HepG2 (cell line): Measurements from ENCODE around the gene H2AZ2. TPM values are rescaled to one million over a fixed set of nuclear protein-coding genes. Genes with fewer than 3 reads are reported as not detected.

ENCODE experiments used
- ASH2L ChIP-seq: fragments of 300-600, 200-600 bp; sonication (generic); IDR thresholded peaks from 2 replicates; pipeline ENCODE4 v1.7.0; 2017; ENCODE audit warnings: low read depth, mild to moderate bottlenecking, moderate library complexity, mixed read lengths, low read length; ENCODE audit not compliant: insufficient read length
- ZNF609 ChIP-seq: sonication (generic); formaldehyde crosslinking; IDR thresholded peaks from 2 replicates; pipeline ENCODE4 v1.4.0; 2020; ENCODE audit warnings: mild to moderate bottlenecking, missing genetic modification reagents, borderline replicate concordance
- polyA plus RNA-seq, 8 experiments: library from polyadenylated mRNA; depleted of rRNA in 3 of 8; stranded (reverse) in 7 of 8; unstranded in 1 of 8; fragments of >200 nt; fragmentation: Illumina TruSeq in 4 of 8; extraction: Trizol in 4 of 8; gene quantifications; 2 replicates each; pipeline versions ENCODE4 v1.2.1 to v1.2.3, GENCODE V29; 2011 to 2016; ENCODE audit warnings: low read depth in 4 of 8, missing spikeins in 1 of 8, mixed read lengths in 1 of 8; ENCODE audit not compliant: insufficient read depth in 1 of 8
- total RNA-seq, 5 experiments: library from RNA; depleted of rRNA; stranded (reverse); fragments of >200 nt; fragmentation: Illumina TruSeq; extraction: Trizol; gene quantifications; 2 replicates each; pipeline ENCODE4 v1.2.3, GENCODE V29; 2016; ENCODE audit warnings: low read depth in 1 of 5
- TF ChIP-seq, protein P1 (sequence below): sonication (generic); formaldehyde crosslinking; IDR thresholded peaks from 2 replicates; pipeline ENCODE4 v1.4.0; 2020; ENCODE audit warnings: missing genetic modification reagents
- TF ChIP-seq, protein P2 (sequence below): sonication (generic); formaldehyde crosslinking; IDR thresholded peaks from 2 replicates; pipeline ENCODE4 v1.4.0; 2020; ENCODE audit warnings: mild to moderate bottlenecking, missing genetic modification reagents
- TF ChIP-seq, protein P3 (sequence below): IDR thresholded peaks from 2 replicates; pipeline ENCODE4 v1.6.1; 2016

H2AZ2 gene
- total and polyA plus RNA-seq, 2 of the 13 experiments (the other 11 are each of a cell fraction or from before 2014, with no cell fraction given): 121 to 223 TPM

DNA sequence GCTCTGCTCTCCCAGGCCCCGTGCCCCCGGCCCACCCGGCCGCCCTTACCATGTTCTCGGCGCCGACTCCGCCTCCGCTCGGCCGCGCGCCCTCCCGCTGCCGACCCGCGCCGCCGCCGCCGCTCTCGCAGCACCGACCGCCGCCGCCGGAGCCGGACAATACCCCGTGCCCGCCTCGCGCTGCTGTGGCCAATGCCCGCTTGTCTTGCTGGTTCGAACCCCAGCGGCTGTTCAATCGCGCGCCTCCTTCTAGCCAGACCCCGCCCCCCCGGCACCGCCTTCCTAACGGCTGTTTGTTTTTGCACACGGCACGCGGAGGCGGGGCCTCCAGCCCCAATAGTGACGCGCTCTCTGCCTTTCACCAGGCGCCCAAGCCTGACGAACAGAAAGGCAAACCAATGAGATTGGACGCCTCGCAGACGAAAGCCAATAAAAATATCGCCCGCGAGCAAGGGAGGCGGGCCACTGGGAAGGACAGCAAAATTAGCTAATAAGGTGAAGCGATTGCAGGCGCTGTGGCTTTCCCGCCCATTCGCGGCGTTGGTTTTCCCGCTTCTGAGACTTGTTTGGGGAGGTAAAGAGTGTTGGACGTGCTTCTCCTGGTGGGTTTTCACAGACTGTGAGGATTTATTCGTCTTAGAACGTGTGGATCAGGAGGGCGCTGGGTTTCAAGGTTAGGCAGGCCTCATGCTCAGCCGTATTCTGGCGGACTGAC is at the start of gene H2AZ2 (continued):
- TF ChIP-seq, protein P1, sequence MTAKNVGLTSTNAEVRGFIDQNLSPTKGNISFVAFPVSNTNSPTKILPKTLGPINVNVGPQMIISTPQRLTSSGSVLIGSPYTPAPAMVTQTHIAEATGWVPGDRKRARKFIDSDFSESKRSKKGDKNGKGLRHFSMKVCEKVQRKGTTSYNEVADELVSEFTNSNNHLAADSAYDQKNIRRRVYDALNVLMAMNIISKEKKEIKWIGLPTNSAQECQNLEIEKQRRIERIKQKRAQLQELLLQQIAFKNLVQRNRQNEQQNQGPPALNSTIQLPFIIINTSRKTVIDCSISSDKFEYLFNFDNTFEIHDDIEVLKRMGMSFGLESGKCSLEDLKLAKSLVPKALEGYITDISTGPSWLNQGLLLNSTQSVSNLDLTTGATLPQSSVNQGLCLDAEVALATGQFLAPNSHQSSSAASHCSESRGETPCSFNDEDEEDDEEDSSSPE (CRISPR knock-in tag): peak; percentile 99
- TF ChIP-seq, protein P2, sequence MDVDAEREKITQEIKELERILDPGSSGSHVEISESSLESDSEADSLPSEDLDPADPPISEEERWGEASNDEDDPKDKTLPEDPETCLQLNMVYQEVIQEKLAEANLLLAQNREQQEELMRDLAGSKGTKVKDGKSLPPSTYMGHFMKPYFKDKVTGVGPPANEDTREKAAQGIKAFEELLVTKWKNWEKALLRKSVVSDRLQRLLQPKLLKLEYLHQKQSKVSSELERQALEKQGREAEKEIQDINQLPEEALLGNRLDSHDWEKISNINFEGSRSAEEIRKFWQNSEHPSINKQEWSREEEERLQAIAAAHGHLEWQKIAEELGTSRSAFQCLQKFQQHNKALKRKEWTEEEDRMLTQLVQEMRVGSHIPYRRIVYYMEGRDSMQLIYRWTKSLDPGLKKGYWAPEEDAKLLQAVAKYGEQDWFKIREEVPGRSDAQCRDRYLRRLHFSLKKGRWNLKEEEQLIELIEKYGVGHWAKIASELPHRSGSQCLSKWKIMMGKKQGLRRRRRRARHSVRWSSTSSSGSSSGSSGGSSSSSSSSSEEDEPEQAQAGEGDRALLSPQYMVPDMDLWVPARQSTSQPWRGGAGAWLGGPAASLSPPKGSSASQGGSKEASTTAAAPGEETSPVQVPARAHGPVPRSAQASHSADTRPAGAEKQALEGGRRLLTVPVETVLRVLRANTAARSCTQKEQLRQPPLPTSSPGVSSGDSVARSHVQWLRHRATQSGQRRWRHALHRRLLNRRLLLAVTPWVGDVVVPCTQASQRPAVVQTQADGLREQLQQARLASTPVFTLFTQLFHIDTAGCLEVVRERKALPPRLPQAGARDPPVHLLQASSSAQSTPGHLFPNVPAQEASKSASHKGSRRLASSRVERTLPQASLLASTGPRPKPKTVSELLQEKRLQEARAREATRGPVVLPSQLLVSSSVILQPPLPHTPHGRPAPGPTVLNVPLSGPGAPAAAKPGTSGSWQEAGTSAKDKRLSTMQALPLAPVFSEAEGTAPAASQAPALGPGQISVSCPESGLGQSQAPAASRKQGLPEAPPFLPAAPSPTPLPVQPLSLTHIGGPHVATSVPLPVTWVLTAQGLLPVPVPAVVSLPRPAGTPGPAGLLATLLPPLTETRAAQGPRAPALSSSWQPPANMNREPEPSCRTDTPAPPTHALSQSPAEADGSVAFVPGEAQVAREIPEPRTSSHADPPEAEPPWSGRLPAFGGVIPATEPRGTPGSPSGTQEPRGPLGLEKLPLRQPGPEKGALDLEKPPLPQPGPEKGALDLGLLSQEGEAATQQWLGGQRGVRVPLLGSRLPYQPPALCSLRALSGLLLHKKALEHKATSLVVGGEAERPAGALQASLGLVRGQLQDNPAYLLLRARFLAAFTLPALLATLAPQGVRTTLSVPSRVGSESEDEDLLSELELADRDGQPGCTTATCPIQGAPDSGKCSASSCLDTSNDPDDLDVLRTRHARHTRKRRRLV (CRISPR knock-in tag): no peak
- TF ChIP-seq ZNF609 (CRISPR knock-in tag) (no peak; the same call in 1 of the 2 replicates), ASH2L (peak; percentile 82)
- TF ChIP-seq, protein P3, sequence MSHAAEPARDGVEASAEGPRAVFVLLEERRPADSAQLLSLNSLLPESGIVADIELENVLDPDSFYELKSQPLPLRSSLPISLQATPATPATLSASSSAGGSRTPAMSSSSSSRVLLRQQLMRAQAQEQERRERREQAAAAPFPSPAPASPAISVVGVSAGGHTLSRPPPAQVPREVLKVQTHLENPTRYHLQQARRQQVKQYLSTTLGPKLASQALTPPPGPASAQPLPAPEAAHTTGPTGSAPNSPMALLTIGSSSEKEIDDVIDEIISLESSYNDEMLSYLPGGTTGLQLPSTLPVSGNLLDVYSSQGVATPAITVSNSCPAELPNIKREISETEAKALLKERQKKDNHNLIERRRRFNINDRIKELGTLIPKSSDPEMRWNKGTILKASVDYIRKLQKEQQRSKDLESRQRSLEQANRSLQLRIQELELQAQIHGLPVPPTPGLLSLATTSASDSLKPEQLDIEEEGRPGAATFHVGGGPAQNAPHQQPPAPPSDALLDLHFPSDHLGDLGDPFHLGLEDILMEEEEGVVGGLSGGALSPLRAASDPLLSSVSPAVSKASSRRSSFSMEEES: peak; percentile 12; the same call in 1 of the 2 replicates
